ENCODE results near the gene EXOC2. TPM values are rescaled to one million over a fixed set of nuclear protein-coding genes. Genes with fewer than 3 reads are reported as not detected.
A peak's percentile ranks its signal among the peaks of the same experiment; 100 is the strongest.

EXOC2 gene
- total and polyA plus RNA-seq, 5 donors from 2014 or later = 33.1 to 43.6 (median 38.9) TPM

DNA sequence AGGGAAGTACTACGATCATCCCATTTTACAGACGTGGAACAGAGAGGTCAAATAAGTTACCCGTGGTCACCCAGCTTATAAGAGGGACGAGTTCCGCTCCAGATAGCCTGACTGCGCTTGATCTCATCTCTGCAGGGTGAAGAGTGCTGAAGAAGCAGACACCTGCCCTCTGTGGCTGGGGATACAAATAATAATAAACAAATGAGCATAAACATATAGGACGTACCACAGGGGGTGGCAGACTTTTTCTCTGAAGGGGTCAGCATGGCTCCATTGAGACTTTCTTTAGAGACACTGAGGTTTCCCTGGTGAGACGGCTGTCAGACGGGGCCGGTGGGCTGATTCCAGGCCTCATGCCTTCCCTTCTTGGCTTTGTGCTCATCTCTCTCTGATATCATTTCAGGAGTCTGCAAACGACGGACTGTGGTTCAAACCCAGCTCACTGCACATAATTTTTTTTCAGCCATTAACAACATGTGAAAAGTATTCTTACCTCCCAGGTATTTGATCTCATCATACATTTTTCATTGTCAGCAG lies 254.2 kb downstream of the EXOC2 start:
- H3K4me1 ChIP-seq (ENCODE audit: control insufficient read depth, insufficient read depth, low read length, poor library complexity, severe bottlenecking) = no peaks in the 10 kb centered on the region
- Mint-ChIP-seq H3K9me3 (no peaks in the 10 kb centered on the region), H3K4me1 (peaks cover 4 to 17% (median 13%) of the 10 kb centered on the region in 4 donors)

DNA sequence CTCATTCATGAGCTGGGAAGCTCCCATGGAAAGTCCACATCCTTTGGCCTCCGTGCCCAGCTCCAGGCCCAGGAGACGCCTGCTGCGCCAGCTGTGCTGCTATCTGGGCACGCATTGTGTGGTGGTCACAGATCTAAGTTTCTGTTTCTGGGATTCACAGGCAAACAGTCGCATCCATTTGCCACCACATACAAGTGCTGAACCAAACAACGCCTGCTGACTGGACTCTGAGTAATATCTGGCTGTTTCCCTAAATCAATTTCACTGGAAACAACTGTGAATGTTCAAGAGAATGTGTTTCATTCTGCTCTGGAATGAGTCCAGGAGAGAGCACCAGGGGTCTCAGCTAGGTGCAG lies 255.9 kb downstream of the EXOC2 start:
- Mint-ChIP-seq H3K9me3 (no peaks in the 10 kb centered on the region), H3K27ac (no peak overlapping the region), H3K4me3 (no peak overlapping the region), H3K27me3 (no peaks in the 10 kb centered on the region), H3K4me1 (peaks cover 4 to 11% (median 10%) of the 10 kb centered on the region in 4 donors), H3K36me3 (no peaks in the 10 kb centered on the region)
- H3K27ac ChIP-seq (ENCODE audit: insufficient read depth, low read length, poor library complexity, severe bottlenecking) = no peak overlapping the region
- H3K4me1 ChIP-seq (ENCODE audit: control insufficient read depth, insufficient read depth, low read length, poor library complexity, severe bottlenecking) = no peaks in the 10 kb centered on the region
- no peak for DNase-seq
- H3K27me3 ChIP-seq (ENCODE audit: control insufficient read depth, insufficient read depth, low read length) = no peaks in the 10 kb centered on the region
- ATAC-seq (ENCODE audit: low read depth in 2 of 2) = no peak
- H3K4me3 ChIP-seq (ENCODE audit: low read depth, low read length) = no peak overlapping the region
- no peaks in the 10 kb centered on the region for H3K9me3 ChIP-seq (ENCODE audit: control insufficient read depth in 2 of 2, low read length in 2 of 2)
- no peaks in the 10 kb centered on the region for H3K36me3 ChIP-seq (ENCODE audit: control insufficient read depth, insufficient read depth, low read length)

More for the DNA sequence above, 254.2 kb downstream of the EXOC2 start:
- H3K27ac ChIP-seq (ENCODE audit: insufficient read depth, low read length, poor library complexity, severe bottlenecking) = no peak overlapping the region
- Mint-ChIP-seq H3K4me3 (no peak overlapping the region), H3K27ac (no peak overlapping the region), H3K36me3 (no peaks in the 10 kb centered on the region), H3K27me3 (no peaks in the 10 kb centered on the region)
- H3K27me3 ChIP-seq (ENCODE audit: control insufficient read depth, insufficient read depth, low read length) = no peaks in the 10 kb centered on the region
- DNase-seq (no peak), ATAC-seq (ENCODE audit: low read depth in 2 of 2) (no peak)
- no peak overlapping the region for H3K4me3 ChIP-seq (ENCODE audit: low read depth, low read length)
- H3K36me3 ChIP-seq (ENCODE audit: control insufficient read depth, insufficient read depth, low read length) = no peaks in the 10 kb centered on the region
- no peaks in the 10 kb centered on the region for H3K9me3 ChIP-seq (ENCODE audit: control insufficient read depth in 2 of 2, low read length in 2 of 2)

DNA sequence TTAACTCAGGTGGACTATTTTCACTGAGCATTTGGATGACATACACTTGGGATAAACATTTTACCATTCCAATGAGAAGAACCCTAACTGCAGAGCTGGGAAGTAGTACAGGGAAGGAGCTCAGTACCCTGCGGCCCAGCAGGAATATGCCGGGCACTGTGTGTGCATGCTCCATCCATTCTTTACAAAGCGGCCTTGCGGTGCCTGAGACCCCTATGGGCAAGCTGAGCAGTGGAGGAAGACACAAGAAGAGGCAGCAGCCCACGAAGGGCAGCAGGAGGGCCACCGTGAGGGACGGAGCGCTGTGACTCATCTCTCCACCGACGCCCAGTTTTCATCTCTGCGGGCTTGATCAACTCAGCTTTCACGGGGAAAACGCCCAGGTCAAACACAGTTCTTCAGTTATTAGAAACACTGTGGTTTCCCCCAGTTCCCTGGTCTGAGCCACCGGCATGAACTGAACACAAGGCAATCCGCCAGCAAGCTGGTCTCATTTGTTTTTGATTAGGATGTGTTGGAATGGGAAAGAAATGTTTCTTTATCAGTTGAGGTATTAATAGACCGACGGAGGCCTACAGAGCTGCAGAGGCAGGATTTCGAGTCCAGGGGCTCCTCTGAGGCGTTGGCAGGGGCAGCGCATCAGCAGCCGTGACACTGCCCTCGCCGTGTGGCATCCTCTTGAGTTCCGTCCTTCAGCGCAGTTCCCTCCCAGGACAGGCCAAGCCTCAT lies 256.5 kb downstream of the EXOC2 start:
- no peak overlapping the region for H3K27ac Mint-ChIP-seq
- H3K4me3 ChIP-seq (ENCODE audit: low read depth, low read length) = no peak overlapping the region
- no peak for ATAC-seq (ENCODE audit: low read depth in 2 of 2)
- no peaks in the 10 kb centered on the region for H3K27me3 Mint-ChIP-seq
- no peaks in the 10 kb centered on the region for H3K27me3 ChIP-seq (ENCODE audit: control insufficient read depth, insufficient read depth, low read length)
- H3K36me3 Mint-ChIP-seq = no peaks in the 10 kb centered on the region
- H3K9me3 ChIP-seq (ENCODE audit: control insufficient read depth in 2 of 2, low read length in 2 of 2) = no peaks in the 10 kb centered on the region
- H3K4me1 Mint-ChIP-seq = peaks cover 4 to 15% (median 12%) of the 10 kb centered on the region in 4 donors
- H3K4me1 ChIP-seq (ENCODE audit: control insufficient read depth, insufficient read depth, low read length, poor library complexity, severe bottlenecking) = no peaks in the 10 kb centered on the region
- no peak overlapping the region for H3K27ac ChIP-seq (ENCODE audit: insufficient read depth, low read length, poor library complexity, severe bottlenecking)
- H3K36me3 ChIP-seq (ENCODE audit: control insufficient read depth, insufficient read depth, low read length) = no peaks in the 10 kb centered on the region
- no peak overlapping the region for H3K4me3 Mint-ChIP-seq
- no peaks in the 10 kb centered on the region for H3K9me3 Mint-ChIP-seq
- DNase-seq = no peak

DNA sequence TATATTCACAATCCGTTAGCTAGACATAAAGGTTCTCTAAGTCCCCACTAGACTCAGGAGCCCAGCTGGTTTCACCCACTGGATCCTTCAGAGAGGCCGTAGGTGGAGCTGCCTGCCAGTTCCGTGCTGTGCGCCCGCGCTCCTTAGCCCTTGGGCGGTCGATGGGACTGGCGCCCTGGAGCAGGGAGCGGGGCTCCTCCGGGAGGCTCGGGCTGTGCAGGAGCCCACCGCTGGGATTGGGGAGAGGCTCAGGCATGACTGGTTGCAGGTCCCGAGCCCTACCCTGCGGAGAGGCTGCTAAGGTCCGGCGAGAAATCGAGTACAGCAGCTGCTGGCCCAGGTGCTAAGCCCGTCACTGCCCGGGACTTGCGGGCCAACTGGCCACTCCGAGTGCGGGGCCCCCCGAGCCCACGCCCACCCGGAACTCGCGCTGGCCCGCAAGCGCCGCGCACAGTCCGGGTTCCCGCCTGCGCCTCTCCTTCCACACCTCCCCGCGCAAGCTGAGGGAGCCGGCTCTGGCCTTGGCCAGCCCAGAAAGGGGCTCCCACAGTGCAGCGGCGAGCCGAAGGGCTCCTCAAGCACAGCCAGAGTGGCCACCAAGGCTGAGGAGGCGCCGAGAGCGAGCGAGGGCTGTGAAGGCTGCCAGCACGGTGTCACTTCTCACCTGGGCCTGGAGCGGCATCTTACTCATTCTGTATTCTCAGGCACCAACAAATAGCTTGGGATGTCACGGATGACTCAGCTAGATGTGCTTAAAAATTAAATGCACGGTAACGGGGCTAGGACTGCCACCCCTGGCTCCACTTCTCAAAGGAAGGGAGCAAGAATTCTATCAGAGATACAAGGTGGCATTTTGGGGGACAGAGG lies 257.3 kb downstream of the EXOC2 start:
- Mint-ChIP-seq H3K27me3 (peaks cover 1% of the 10 kb centered on the region), H3K4me1 (peaks cover 4 to 22% (median 11%) of the 10 kb centered on the region in 4 donors), H3K9me3 (no peaks in the 10 kb centered on the region), H3K27ac (peak overlapping the region in 1 of 3 donors; percentile 67), H3K4me3 (no peak overlapping the region), H3K36me3 (no peaks in the 10 kb centered on the region)
- no peaks in the 10 kb centered on the region for H3K36me3 ChIP-seq (ENCODE audit: control insufficient read depth, insufficient read depth, low read length)
- ATAC-seq (ENCODE audit: low read depth in 2 of 2) (no peak), DNase-seq (no peak)
- no peak overlapping the region for H3K27ac ChIP-seq (ENCODE audit: insufficient read depth, low read length, poor library complexity, severe bottlenecking)
- no peak overlapping the region for H3K4me3 ChIP-seq (ENCODE audit: low read depth, low read length)
- H3K9me3 ChIP-seq (ENCODE audit: control insufficient read depth in 2 of 2, low read length in 2 of 2) = no peaks in the 10 kb centered on the region
- no peaks in the 10 kb centered on the region for H3K4me1 ChIP-seq (ENCODE audit: control insufficient read depth, insufficient read depth, low read length, poor library complexity, severe bottlenecking)
- H3K27me3 ChIP-seq (ENCODE audit: control insufficient read depth, insufficient read depth, low read length) = no peaks in the 10 kb centered on the region

Other genes with a start within 250 kb of the EXOC2 start
- gene HUS1B, start 36.0 kb downstream of the EXOC2 start, total RNA-seq = 4.8 TPM
- 1 to 10 TPM in 3 of 4 donors, under 1 TPM in 1; 0.83 to 2.4 (median 1.6) TPM for gene HUS1B, start 36.0 kb downstream of the EXOC2 start, polyA plus RNA-seq